ENCODE results near the gene LAMTOR5.

The LAMTOR5 gene

GRCh38 chr1:110387048-110387754 lies 20.3 kb downstream of the LAMTOR5 start (continued):
- TF ChIP-seq, protein P1, sequence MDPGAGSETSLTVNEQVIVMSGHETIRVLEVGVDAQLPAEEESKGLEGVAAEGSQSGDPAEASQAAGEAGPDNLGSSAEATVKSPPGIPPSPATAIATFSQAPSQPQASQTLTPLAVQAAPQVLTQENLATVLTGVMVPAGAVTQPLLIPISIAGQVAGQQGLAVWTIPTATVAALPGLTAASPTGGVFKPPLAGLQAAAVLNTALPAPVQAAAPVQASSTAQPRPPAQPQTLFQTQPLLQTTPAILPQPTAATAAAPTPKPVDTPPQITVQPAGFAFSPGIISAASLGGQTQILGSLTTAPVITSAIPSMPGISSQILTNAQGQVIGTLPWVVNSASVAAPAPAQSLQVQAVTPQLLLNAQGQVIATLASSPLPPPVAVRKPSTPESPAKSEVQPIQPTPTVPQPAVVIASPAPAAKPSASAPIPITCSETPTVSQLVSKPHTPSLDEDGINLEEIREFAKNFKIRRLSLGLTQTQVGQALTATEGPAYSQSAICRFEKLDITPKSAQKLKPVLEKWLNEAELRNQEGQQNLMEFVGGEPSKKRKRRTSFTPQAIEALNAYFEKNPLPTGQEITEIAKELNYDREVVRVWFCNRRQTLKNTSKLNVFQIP (CRISPR knock-in tag; IDR thresholded peaks at IDR 0.05; ENCODE audit: borderline replicate concordance, low read depth) = no peak
- TF ChIP-seq ISL1 (CRISPR knock-in tag; IDR thresholded peaks at IDR 0.05) = no peak
- TF ChIP-seq GLIS3 (CRISPR knock-in tag; IDR thresholded peaks at IDR 0.05) = no peak

- TF ChIP-seq RARB (CRISPR knock-in tag; IDR thresholded peaks at IDR 0.05) (no peak), CSDC2 (CRISPR knock-in tag; IDR thresholded peaks at IDR 0.05) (no peak), ZFP3 (CRISPR knock-in tag; IDR thresholded peaks at IDR 0.05) (no peak), ARNTL (CRISPR knock-in tag; IDR thresholded peaks at IDR 0.05; ENCODE audit: borderline replicate concordance, low read depth) (no peak), TCF4 (CRISPR knock-in tag; IDR thresholded peaks at IDR 0.05; ENCODE audit: borderline replicate concordance) (no peak), ZNF565 (CRISPR knock-in tag; conservative IDR thresholded peaks at IDR 0.05; ENCODE audit: low read depth) (no peak), BACH2 (CRISPR knock-in tag; IDR thresholded peaks at IDR 0.05; ENCODE audit: borderline replicate concordance) (no peak)
- TF ChIP-seq, protein P1 (CRISPR knock-in tag; IDR thresholded peaks at IDR 0.05; ENCODE audit: borderline replicate concordance, low read depth) = no peak
- TF ChIP-seq, protein P2, sequence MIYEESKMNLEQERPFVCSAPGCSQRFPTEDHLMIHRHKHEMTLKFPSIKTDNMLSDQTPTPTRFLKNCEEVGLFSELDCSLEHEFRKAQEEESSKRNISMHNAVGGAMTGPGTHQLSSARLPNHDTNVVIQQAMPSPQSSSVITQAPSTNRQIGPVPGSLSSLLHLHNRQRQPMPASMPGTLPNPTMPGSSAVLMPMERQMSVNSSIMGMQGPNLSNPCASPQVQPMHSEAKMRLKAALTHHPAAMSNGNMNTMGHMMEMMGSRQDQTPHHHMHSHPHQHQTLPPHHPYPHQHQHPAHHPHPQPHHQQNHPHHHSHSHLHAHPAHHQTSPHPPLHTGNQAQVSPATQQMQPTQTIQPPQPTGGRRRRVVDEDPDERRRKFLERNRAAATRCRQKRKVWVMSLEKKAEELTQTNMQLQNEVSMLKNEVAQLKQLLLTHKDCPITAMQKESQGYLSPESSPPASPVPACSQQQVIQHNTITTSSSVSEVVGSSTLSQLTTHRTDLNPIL (CRISPR knock-in tag; IDR thresholded peaks at IDR 0.05; ENCODE audit: low read depth) = no peak
- ATAC-seq = no peak
Measured at GRCh38 chr1:110385369-110385768, 22.1 kb downstream of the LAMTOR5 start.

GRCh38 chr1:110384581-110385321 lies 22.7 kb downstream of the LAMTOR5 start:
- TF ChIP-seq ARNTL (CRISPR knock-in tag; IDR thresholded peaks at IDR 0.05; ENCODE audit: borderline replicate concordance, low read depth) = no peak
- TF ChIP-seq ZNF565 (CRISPR knock-in tag; conservative IDR thresholded peaks at IDR 0.05; ENCODE audit: low read depth) = no peak
- no peak for TF ChIP-seq ZFP3 (CRISPR knock-in tag; IDR thresholded peaks at IDR 0.05)
- no peak for TF ChIP-seq ESRRG (CRISPR knock-in tag; IDR thresholded peaks at IDR 0.05)
- no peak for TF ChIP-seq ZFP30 (CRISPR knock-in tag; IDR thresholded peaks at IDR 0.05)
- TF ChIP-seq, protein P1 (CRISPR knock-in tag; IDR thresholded peaks at IDR 0.05; ENCODE audit: borderline replicate concordance, low read depth) = no peak
- TF ChIP-seq ISL1 (CRISPR knock-in tag; IDR thresholded peaks at IDR 0.05) = no peak
- no peak for TF ChIP-seq OSR1 (CRISPR knock-in tag; IDR thresholded peaks at IDR 0.05)
- no peak for TF ChIP-seq TSHZ2 (CRISPR knock-in tag; IDR thresholded peaks at IDR 0.05)
- no peak for TF ChIP-seq PPARA (CRISPR knock-in tag; IDR thresholded peaks at IDR 0.05; ENCODE audit: borderline replicate concordance)
- TF ChIP-seq GLIS3 (CRISPR knock-in tag; IDR thresholded peaks at IDR 0.05) = no peak
- no peak for TF ChIP-seq ZNF70 (CRISPR knock-in tag; IDR thresholded peaks at IDR 0.05)
- no peak for TF ChIP-seq PATZ1 (CRISPR knock-in tag; IDR thresholded peaks at IDR 0.05; ENCODE audit: borderline replicate concordance)
- ATAC-seq = no peak

Measured in SK-N-SH treated with all-trans-retinoic acid at 6 μM for 48 hours (cell line).